ENCODE results near the gene SPACA1.

- no peak for TF ChIP-seq CTCF (IDR thresholded peaks at IDR 0.05 in 4 of 5, conservative IDR thresholded peaks at IDR 0.05 in 1 of 5)
- no peak for TF ChIP-seq POLR2A (IDR thresholded peaks at IDR 0.05)
Observed at GRCh38 chr6:88013015-88013414, 34.6 kb upstream of the SPACA1 start.

All from gastrocnemius medialis (tissue), 4 donors.